HG03565 (cell line): ENCODE measurements around the gene HIVEP3.

Experiments used
- ATAC-seq: cut with Tn5 transposase; IDR thresholded peaks from one replicate; pipeline ENCODE4 v1.9.1; 2021; ENCODE audit warnings: mild to moderate bottlenecking, moderate library complexity; ENCODE audit not compliant: unreplicated experiment

Gene HIVEP3

GRCh38 chr1:41510531-41511238 is 408.0 kb downstream of the HIVEP3 start:
- ATAC-seq: no peak

GRCh38 chr1:41509270-41509671 is 409.5 kb downstream of the HIVEP3 start:
- ATAC-seq: no peak

GRCh38 chr1:41508290-41508689 is 410.4 kb downstream of the HIVEP3 start:
- ATAC-seq: no peak

GRCh38 chr1:41507836-41508235 is 410.9 kb downstream of the HIVEP3 start:
- ATAC-seq: no peak

GRCh38 chr1:41507110-41507720 is 411.5 kb downstream of the HIVEP3 start:
- no peak for ATAC-seq

- no peak for ATAC-seq
Observed at GRCh38 chr1:41504114-41505035, 414.3 kb downstream of the HIVEP3 start.

GRCh38 chr1:41503538-41504113 is 415.1 kb downstream of the HIVEP3 start:
- ATAC-seq: no peak

GRCh38 chr1:41502912-41503311 is 415.8 kb downstream of the HIVEP3 start:
- no peak for ATAC-seq

GRCh38 chr1:41501581-41501980 is 417.1 kb downstream of the HIVEP3 start:
- no peak for ATAC-seq

- no peak for ATAC-seq
Observed at GRCh38 chr1:41500781-41501518, 417.8 kb downstream of the HIVEP3 start.

GRCh38 chr1:41500378-41500777 is 418.3 kb downstream of the HIVEP3 start:
- no peak for ATAC-seq

GRCh38 chr1:41499591-41499990 is 419.1 kb downstream of the HIVEP3 start:
- no peak for ATAC-seq

- ATAC-seq: no peak
Observed at GRCh38 chr1:41498804-41499203, 419.9 kb downstream of the HIVEP3 start.

- no peak for ATAC-seq
Observed at GRCh38 chr1:41498391-41498790, 420.3 kb downstream of the HIVEP3 start.

GRCh38 chr1:41497461-41498030 is 421.2 kb downstream of the HIVEP3 start:
- no peak for ATAC-seq

GRCh38 chr1:41497056-41497440 is 421.7 kb downstream of the HIVEP3 start:
- no peak for ATAC-seq

GRCh38 chr1:41496080-41497055 is 422.4 kb downstream of the HIVEP3 start:
- peak; percentile 39 for ATAC-seq

GRCh38 chr1:41495210-41495948 is 423.3 kb downstream of the HIVEP3 start:
- ATAC-seq: no peak
